ENCODE measurements around the gene MYRFL.

Gene MYRFL

GRCh38 chr12:69949311-69950002 is 124.4 kb downstream of the MYRFL start:
- H3K4me1 Mint-ChIP-seq = peaks cover 19% of the 10 kb centered on the region
- H3K27me3 Mint-ChIP-seq (ENCODE audit: low read depth) = peaks cover 4% of the 10 kb centered on the region
- H3K4me3 Mint-ChIP-seq = no peak overlapping the region
- no peak for TF ChIP-seq CTCF (IDR thresholded peaks at IDR 0.05; ENCODE audit: unreplicated experiment in 3 of 3)
- peaks cover 3% of the 10 kb centered on the region for H3K36me3 Mint-ChIP-seq (ENCODE audit: low read depth)
- H3K27ac Mint-ChIP-seq = no peak overlapping the region
- peaks cover 10% of the 10 kb centered on the region for H3K9me3 Mint-ChIP-seq

- TF ChIP-seq CTCF (IDR thresholded peaks at IDR 0.05; ENCODE audit: unreplicated experiment in 3 of 3) = no peak
- H3K4me1 Mint-ChIP-seq = peaks cover 19% of the 10 kb centered on the region
- no peak overlapping the region for H3K4me3 Mint-ChIP-seq
- H3K27ac Mint-ChIP-seq = no peak overlapping the region
- peaks cover 4% of the 10 kb centered on the region for H3K27me3 Mint-ChIP-seq (ENCODE audit: low read depth)
- no peaks in the 10 kb centered on the region for H3K36me3 Mint-ChIP-seq (ENCODE audit: low read depth)
- peaks cover 6% of the 10 kb centered on the region for H3K9me3 Mint-ChIP-seq
These were observed 126.1 kb downstream of the MYRFL start for GRCh38 chr12:69951108-69951507.

- TF ChIP-seq CTCF (IDR thresholded peaks at IDR 0.05; ENCODE audit: unreplicated experiment in 3 of 3) = no peak
- no peaks in the 10 kb centered on the region for H3K36me3 Mint-ChIP-seq (ENCODE audit: low read depth)
- H3K27ac Mint-ChIP-seq = no peak overlapping the region
- peaks cover 12% of the 10 kb centered on the region for H3K4me1 Mint-ChIP-seq
- no peak overlapping the region for H3K4me3 Mint-ChIP-seq
- H3K27me3 Mint-ChIP-seq (ENCODE audit: low read depth) = no peaks in the 10 kb centered on the region
- H3K9me3 Mint-ChIP-seq = peaks cover 6% of the 10 kb centered on the region
These were observed 127.9 kb downstream of the MYRFL start for GRCh38 chr12:69952890-69953289.

- H3K4me3 Mint-ChIP-seq = no peak overlapping the region
- H3K9me3 Mint-ChIP-seq = no peaks in the 10 kb centered on the region
- H3K27me3 Mint-ChIP-seq (ENCODE audit: low read depth) = no peaks in the 10 kb centered on the region
- TF ChIP-seq CTCF (IDR thresholded peaks at IDR 0.05; ENCODE audit: unreplicated experiment in 3 of 3) = no peak
- H3K36me3 Mint-ChIP-seq (ENCODE audit: low read depth) = no peaks in the 10 kb centered on the region
- no peak overlapping the region for H3K27ac Mint-ChIP-seq
- H3K4me1 Mint-ChIP-seq = no peaks in the 10 kb centered on the region
These were observed 136.2 kb downstream of the MYRFL start for GRCh38 chr12:69961246-69961645.

- Mint-ChIP-seq H3K27me3 (ENCODE audit: low read depth) (no peaks in the 10 kb centered on the region), H3K36me3 (ENCODE audit: low read depth) (no peaks in the 10 kb centered on the region), H3K4me1 (no peaks in the 10 kb centered on the region), H3K4me3 (no peak overlapping the region), H3K27ac (no peak overlapping the region), H3K9me3 (no peaks in the 10 kb centered on the region)
- TF ChIP-seq CTCF (IDR thresholded peaks at IDR 0.05; ENCODE audit: unreplicated experiment in 3 of 3) = no peak
These were observed 141.4 kb downstream of the MYRFL start for GRCh38 chr12:69966409-69966808.

- Mint-ChIP-seq H3K27ac (no peak overlapping the region), H3K4me3 (no peak overlapping the region), H3K27me3 (ENCODE audit: low read depth) (no peaks in the 10 kb centered on the region), H3K9me3 (no peaks in the 10 kb centered on the region), H3K4me1 (no peaks in the 10 kb centered on the region), H3K36me3 (ENCODE audit: low read depth) (no peaks in the 10 kb centered on the region)
- TF ChIP-seq CTCF (IDR thresholded peaks at IDR 0.05; ENCODE audit: unreplicated experiment in 3 of 3) = no peak
These were observed 141.8 kb downstream of the MYRFL start for GRCh38 chr12:69966839-69967238.
